Epidermal melanocyte (primary cell): ENCODE measurements around the gene FAM227B.
"Not testable (repeated sequence)": the region's sequence is repeated elsewhere in the genome, so short reads cannot be mapped to it uniquely, and the experiment has no call there.

Source experiments
- DNase-seq: peaks from one replicate; pipeline ENCODE4 v3.0.0; 2011; ENCODE audit warnings: low spot score; ENCODE audit not compliant: insufficient read length

FAM227B gene

DNA sequence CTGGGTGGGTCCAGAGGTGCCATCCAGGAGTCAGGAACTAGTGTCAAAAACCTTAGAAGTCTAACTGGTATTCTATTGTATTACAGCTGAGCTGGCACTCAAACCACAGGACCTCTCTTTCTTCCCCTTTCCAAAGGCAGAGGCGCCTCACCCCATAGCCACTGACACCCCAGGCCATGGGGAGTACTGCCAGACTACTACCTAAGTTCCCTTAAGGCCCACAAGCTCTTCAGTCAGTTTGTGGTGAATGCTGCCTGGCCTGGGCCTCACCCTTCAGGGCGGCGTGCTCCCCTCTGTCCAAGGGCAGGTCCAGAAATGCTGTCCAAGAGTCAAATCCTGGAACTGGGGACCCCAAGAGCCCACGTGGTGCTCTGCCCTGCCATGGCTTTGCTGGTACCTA, 240.6 kb downstream of the FAM227B start:
- no peak for DNase-seq

DNA sequence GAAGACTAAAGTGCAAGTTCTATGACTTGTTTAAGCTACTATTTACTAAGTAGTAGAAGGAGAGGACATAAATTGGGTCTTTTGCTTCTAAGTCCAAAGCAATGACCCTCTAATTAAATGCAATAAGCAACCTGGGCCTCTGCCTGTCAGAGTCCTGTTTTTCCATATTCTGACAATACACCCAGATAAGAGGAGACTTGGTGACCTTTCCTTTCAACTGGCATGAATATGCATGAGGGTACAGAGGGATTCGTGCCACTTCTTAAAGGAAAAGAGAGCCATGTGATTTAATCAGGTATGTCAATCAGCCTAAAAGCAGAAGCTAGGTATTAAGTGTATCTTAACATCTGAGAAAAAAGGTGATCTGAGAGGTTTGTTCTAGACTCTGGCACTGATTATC, 248.3 kb downstream of the FAM227B start:
- DNase-seq = no peak

DNA sequence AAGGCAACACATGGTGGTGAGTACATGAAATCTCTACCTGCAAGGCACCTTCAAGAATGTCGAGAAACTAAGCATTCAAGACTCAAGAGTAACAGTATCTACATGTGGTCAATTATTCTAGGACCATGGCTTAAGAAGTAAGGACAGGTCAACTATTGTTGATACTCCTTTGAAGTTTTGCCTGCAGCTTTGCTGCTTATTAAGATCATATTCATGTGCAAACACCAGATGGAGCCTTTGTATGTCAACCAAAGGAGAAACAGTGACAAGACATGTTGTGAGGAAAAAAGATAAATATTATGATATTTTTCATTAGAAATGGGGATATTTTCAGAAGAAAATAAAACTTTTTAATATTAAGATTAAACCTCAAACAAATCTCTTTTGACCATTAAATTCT, 249.8 kb downstream of the FAM227B start:
- no peak for DNase-seq

DNA sequence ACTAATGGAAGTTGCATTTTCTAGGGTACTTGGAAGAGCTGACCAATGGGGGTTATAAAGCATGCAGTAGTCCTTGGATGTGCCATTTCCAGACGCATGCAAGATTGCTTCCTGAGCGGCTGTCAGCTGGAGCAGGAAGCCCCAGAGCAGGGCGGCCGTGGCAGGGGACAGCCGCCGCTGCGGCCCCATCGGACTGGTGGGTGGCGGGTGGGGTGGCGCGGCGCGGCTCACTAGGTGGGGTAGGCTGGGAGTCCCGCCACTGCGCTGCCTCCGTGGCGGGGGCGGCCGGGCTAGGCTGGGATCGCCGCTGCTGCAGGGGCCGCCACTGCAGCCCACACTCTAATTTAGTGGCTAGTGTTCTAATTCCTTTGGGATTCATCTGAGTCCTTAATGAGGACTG, 254.1 kb downstream of the FAM227B start:
- no peak for DNase-seq

DNA sequence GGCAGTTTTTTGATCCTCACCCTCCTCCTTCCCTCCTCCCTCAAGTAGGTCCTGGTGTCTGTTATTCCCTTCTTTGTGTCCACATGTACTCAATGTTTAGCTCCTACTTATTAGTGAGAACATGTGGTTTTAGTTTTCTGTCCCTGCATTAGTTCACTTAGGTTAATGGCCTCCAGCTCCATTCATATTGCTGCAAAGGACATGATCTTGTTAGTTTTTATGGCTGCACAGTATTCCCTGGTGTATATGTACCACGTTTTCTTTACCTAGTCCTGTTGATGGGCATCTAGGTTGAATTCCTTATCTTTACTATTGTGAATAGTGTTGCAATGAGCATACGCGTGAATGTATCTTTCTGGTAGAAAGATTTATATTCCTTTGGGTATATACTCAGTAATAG, 259.2 kb downstream of the FAM227B start:
- DNase-seq = no peak

DNA sequence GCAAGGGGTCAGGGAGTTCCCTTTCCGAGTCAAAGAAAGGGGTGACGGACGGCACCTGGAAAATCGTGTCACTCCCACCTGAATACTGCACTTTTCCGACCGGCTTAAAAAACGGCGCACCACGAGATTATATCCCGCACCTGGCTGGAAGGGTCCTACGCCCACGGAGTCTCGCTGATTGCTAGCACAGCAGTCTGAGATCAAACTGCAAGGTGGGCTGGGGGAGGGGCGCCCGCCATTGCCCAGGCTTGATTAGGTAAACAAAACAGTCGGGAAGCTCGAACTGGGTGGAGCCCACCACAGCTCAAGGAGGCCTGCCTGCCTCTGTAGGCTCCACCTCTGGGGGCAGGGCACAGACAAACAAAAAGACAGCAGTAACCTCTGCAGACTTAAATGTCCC, 266.2 kb downstream of the FAM227B start:
- not testable (repeated sequence) for DNase-seq

DNA sequence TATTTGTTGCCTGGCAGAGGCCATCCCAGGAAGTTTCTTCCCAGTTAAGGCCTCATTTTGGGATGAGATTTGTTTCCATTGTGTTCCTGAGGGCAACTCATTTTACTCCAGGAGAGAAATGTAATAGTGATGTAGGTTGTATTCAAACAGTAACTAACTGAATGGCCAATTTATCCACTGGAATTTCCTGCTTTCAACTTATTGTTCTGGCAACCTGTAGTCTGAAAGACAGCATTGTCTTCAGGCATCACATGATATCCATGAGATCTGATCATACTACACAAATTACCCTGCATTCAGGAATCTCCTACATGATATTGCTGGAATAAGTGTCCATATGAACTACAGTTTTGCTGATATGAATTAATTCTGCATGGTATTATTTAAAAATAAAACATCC, 277.1 kb downstream of the FAM227B start:
- no peak for DNase-seq

DNA sequence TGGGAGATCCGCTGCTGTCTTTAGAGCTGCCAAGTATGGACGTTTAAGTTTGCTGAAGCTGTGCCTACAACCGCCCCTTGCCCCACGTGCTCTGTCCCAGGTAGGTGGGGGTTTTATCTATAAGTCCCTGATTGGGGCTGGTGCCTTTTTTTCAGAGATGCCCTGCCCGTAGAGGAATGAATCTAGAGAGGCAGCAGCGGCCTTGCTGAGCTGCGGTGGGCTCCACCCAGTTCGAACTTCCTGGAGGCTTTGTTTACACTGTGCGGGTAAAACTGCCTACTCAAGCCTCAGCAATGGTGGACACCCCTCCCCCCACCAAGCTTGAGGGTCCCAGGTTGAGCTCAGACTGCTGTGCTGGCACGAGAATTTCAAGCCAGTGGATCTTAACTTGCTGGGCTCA, 281.0 kb downstream of the FAM227B start:
- DNase-seq = no peak

DNA sequence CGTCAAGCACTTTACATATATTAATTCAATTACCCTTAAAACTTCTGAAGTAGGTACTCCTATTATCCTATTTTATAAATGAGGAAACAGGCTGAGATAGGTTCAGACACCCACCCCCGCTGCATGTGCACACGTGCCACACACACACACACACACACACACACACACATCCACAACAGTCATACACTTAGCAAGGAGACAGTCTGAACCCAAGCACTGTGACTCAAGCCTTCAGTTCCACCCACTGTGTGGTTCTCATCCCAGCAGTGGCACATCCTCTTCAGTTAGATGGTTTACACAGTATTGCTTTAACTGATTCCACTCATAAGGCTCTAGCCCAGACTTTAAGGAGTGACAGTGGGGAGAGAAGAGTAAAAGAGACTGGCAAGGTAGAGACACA, 288.7 kb downstream of the FAM227B start:
- no peak for DNase-seq

DNA sequence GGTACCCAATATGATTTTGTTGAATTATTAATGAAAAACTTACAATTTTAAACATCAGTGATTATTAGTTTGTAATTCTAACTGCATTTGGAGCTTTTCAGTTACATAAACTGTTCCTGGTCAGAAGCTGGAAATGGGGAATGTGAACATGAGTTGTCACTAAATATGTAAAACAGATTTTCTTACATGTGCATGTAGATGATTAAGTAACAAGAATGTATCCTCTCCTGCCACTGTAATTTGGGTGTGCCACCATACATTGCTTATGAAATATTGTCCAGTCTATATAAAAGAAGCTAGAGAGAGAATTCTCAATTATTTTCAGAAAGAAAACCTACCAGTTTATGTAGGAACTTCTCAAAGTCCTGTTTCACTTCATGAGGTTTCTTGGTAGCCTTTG, 289.2 kb downstream of the FAM227B start:
- no peak for DNase-seq

DNA sequence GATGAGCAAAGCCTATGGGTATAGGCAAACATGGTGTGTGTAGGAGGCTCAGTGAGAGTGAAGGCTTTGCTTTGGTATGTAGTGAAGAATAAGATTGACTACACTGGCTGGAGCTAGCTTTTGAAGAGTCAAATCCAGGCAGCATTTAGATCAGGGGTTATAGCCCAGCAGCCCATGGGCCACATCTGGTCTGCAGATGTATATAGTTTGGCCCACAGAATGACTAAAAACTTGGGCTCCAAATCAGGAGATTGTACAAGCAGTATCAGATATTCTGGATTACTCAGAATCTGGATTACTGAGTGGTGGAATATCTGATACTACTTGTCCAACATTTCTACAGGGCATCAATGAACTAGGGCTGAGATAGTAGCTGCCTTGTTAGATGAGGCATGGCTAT, 290.5 kb downstream of the FAM227B start:
- DNase-seq = no peak

DNA sequence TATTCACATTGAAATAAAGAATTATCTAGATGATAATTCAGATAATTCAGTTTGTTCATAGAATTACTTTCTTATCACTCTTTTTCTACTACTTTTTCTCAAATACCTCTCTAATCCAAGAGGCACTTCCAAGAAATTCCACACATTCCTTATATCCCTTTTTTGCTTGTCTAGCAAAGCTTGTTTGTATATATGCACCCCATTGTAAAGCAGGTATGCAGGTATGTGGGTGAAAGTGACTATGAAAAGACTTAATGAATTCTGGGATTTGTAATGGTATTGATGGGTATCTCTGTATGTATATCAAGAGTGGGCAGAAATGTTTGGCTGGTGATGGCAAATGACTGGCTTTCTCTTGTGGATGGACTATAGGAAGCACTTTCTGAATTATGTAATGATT, 291.7 kb downstream of the FAM227B start:
- DNase-seq = no peak

DNA sequence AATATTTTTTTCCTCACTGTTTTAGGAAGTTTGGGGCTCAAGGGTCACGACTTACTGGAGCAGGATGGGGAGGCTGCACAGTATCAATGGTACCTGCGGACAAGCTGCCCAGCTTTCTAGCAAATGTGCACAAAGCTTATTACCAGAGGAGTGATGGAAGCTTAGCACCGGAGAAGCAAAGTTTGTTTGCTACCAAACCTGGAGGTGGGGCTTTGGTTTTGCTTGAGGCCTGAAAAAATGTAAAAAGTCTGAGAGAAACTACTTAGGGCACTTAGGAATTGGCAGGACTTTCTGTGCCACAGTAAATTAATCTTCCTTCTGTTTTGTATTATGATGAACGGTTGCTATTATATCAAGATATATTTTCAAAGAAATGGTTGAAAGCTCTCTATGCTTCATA, 292.7 kb downstream of the FAM227B start:
- no peak for DNase-seq

DNA sequence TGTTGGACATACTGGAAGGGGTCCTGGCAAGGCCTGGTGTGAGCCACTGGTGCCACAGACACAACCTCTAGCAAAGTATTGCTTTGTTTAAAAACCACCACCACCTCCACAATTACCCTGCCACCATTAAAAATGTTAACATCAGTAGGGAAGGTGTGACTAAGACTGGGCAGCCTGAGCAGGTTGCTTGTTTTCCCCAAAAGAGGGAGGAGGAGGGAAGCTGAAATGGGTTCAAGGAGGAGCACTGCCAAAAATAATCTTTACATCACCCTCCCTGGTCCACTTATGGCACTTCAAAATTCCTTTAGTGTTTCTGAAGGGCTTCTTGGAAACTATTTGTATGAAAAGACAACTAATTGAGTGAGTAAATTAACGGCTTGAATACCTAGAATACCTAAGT, 297.4 kb downstream of the FAM227B start:
- no peak for DNase-seq

DNA sequence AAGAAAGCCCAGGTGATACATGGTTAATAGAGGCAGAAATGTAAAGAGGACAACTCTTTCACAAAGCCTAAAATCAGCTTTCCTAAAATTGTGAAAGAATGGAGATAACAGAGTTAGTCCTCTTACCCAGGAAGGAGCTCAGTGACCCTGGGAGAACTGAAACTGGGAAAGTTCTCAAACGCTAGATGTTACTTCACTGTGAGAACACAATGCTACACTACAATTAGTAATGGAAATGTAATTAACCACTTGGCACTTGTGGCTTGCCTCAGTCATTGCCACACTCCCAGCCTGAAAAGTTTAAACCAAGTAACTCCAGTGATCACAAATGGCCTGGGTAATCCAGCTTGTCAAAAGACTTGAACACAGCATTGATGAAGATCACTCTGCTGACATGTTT, 300.3 kb downstream of the FAM227B start:
- no peak for DNase-seq

DNA sequence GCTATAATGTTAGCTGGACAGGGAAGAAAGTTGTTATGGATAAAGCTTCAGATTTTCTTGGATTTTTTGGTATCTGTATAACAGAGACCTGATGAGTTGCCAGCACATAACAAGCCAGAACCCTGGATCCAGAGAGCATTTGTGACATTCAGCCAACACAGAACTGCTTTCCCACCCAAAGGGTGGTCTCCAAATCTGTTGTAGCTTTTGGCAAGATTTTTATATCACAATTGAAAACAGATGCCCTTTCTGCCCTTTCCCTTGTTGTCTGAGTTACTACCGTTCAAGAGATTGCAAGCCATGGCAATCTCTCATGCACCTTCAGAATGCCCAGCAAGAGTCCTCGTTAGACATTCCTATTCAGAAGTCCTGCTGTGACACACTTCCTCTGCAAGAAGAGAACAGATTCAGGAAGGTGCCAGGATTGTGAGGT, 305.2 kb downstream of the FAM227B start:
- no peak for DNase-seq

DNA sequence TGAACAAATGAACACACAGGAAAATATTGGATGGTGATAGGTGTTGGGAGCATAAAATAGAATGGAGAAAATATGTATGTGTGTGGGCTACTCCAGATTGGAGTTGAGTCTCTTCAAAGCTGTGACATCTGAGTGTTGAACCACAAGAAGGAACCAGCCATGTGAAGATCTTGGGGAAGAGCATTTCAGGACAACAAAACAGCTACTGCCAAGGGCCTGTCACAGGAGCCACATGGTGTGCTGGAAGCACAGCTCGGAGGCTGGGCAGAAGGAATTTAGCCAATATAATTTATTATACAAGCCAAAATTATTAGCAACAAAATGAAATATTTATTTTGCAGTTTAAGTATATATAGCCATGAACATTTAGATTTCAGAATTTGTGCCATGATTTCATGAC, 305.9 kb downstream of the FAM227B start:
- no peak for DNase-seq

DNA sequence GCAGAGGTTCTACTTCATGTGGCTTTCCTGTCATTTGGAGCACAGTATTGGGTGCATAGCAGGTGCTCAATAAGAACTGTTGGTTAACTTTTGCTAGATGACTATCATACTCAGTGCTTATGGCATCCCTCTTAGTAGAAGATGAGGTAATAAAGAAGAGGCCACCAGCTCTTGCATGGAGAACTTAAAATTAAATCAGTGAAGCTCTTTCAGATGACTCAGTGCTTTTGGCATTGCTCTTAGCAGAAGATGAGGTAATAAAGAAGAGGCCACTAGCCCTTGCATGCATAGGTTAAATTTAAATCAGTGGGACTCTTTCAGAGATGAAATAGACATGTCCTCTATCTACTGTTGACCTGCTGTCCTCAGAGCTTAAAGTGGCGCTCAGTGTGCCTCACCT, 307.0 kb downstream of the FAM227B start:
- DNase-seq = no peak

DNA sequence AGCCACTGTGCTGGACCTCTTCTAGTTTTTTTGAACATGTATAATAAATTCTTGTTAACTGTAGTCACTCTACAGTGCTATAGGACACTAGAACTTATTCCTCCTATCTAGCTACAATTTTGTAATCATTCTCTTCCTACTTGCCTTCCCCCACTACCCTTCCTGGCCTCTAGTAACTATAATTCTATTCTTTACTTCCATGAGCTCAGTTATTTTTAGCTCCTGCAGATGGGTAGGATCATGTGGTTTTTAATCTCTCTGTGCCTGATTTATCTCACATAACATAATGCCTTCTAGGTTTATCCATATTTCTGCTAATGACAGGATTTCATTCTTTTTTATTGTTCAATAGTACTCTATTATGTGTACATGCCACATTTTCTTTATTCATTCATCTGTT, 310.7 kb downstream of the FAM227B start:
- no peak for DNase-seq

DNA sequence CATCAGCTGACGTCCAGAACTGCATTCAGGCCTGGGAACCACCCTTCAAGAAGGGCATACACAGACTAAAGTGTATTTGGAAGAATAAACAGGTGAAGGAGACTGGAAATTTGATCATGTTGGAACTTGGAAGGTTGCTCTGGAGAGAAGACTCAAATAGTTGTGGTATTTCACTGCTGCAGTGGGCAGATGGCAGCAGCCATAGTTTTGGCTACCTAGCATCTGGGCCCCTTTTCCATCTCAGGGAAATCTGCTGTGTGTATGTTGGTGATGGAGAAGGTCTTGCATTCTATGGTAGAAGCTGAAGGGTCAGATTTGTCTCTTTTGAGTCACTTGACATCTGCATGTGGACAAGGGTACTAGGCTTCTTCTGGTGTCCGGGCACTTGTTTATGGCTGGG, 311.9 kb downstream of the FAM227B start:
- DNase-seq = no peak

DNA sequence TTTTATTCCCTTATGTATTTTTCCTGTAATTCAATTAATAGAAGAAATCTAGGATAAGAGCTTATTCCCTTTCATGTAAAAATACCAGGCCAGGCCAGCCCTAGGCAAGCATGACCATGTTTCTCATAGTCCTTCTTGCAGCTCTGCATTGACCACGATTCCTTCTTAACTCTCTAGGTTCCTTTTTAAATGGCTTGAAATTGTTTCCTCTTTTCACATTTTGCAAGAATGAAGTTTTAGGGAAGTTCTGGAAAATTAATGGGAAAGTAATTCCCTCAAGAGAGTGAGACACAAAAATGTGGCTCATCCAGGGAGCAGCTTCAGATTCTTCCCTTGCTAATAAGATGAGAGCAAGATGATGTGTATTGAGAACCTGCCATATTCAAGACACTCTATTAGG, 314.1 kb downstream of the FAM227B start:
- no peak for DNase-seq

DNA sequence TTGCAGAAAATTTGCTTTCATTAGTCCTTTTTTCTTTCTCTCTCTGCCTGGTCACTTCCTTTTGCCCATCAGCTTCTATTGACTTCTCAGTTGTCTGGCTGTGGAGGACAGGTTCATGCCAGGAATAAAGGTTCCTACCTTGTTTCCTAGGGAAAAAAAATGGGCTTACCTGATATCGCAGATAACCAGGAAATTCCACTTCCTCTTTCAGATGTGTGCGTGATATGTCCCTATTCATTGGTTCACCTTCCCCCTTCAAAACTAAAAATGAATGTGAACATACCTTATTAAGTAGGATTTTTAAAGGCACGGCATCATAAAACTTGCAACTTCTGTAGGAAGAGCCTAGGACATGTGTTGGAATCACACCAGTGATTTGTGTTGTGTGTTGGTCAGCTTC, 317.6 kb downstream of the FAM227B start:
- DNase-seq = no peak

DNA sequence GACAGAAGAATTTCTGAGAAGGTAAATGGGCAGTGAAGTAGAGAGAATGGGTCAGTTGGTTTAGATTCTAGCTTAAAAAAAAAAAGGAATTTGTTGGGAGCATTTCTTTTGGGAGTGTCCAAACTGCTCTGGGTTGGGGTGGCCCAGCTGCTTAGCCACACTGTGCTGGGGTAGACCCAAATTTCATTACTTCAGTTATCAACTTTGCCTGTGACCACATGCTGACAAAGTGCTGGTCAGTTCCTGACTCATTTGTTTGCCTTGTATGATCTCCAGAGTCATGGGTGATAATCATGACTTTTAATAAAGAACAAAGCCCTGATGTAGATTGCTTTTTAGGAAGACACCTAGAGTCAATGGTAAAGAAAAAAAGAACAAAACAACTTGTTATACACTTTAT, 319.1 kb downstream of the FAM227B start:
- no peak for DNase-seq

DNA sequence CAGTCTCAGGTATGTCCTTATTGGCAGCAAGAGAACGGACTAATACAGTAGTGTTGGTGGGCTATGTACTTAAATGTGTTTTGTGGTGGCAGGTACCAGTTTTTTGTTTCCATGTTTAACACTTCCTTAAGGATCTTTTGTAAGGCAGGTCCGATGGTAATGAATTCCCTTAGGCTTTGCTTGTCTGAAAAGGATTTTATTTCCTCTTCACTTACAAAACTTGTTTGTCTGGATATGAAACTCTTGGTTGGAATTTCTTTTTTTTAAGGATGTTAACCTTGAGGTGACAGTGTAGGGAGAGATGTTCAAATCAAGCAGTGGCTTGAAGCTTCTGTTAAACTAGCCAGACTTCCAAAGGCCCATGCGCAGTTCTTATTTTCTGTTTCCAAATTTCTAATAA, 319.8 kb downstream of the FAM227B start:
- no peak for DNase-seq

DNA sequence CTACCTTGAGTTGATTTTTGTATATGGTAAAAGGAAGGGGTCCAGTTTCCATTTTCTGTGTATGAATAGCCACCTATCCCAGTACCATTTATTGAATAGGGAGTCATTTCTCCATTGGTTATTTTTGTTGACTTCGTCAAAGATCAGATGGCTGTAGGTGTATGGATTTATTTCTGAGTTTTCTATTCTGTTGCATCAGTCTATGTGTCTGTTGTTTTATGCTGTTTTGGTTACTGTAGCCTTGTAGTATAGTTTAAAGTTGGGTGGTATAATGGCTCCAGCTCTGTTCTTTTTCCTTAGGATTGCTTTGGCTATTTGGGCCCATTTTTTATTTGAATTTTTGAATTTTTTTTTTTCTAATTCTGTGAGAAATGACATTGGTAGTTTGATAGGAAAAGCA, 323.0 kb downstream of the FAM227B start:
- no peak for DNase-seq
